Fibroblast of skin of right biceps (primary cell): ENCODE measurements around the gene GALNT14.

Experiments used
- DNase-seq: peaks from one replicate; pipeline ENCODE4 v3.0.0-alpha.2; 2013

Gene GALNT14

DNA sequence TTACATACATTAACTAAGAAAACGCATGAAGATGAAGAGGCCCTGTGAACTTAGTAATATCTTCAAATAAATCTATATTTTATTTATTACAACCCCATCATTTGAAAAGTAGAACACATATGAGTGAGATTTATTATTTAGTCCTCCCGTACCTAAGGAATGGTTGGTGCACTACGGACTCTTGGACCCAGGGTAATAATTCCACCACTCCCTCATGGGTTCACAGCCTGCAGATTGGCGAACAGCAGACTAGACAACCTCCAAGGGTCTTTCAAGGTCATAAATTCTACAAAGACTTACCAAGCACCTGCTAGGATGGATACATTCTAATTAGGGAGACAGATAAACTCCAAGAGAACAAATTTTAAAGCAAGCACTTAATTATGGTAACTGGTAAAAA is 51.6 kb downstream of the GALNT14 start:
- DNase-seq: no peak

DNA sequence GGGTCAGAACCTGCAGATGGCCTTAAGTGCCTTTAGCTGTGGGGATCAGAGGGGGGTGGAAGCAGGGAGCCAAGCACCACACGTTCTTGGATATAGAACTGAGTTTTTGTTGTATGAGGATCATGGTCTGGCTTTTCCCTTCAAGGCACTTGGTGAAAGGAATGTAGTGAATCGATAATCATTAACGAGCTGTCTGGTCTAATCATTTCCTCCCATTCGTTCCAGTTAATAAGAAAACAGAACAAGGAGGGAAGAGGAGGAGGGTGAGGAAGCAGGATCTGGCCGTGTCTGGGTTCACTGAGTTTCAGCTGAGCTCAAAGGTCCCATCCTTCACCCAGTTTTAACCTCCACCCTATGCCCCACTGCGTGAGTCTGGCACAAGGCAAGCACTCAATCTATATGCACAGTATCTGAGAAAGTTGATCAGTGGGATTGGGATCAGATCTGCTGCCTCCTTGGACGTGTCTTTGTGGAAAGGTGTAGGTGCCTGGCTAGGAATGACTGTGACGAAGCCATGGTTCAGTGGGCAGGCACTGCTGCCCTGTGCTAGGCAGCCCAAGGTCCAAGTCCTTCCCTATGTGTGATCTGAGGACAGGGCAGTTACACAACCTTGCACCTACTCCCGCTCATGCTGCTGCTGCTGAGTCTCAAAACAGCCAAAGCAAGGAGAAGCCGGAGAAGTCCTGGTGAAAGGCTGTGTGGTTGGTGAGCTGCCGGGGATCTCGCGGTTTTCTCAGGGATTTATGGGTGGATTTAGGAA is 54.8 kb downstream of the GALNT14 start:
- DNase-seq: no peak

DNA sequence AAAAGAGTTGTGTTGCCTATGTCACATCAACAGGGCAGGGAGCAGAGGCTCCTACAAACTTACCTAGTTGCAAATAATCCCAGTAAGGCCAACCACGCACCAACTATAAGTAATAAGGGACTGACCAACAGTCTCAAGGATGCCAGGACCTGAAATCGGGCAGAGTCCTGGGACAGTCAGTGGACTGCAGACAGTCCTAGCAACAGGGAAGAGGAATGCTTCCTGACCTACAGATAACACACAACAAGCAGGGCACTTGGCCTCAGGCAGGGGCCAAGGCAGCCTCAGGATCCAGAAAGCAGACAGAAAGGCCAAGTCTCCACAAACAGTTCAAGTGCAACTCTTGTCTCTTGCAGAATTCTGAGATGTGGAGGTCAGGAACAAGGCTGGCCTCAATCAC is 56.2 kb downstream of the GALNT14 start:
- DNase-seq: no peak

DNA sequence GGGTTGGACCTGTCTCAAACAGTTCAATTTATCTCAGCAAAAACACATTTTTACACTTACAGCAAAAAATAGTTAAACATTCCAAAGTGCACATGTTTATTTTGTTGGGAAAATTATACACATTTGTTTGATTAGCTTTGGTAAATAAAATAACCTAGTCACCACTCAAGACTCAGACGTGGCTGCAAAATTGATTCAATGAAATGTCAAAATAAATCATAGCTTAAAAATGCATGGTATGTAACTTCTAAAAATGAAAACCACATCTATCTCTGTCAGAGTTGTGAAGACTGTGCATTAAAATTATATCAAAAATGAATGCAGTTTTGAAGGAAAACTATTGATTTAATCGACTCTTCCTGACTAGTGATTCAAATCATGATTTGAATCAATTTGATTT is 56.7 kb downstream of the GALNT14 start:
- peak; percentile 23 for DNase-seq

DNA sequence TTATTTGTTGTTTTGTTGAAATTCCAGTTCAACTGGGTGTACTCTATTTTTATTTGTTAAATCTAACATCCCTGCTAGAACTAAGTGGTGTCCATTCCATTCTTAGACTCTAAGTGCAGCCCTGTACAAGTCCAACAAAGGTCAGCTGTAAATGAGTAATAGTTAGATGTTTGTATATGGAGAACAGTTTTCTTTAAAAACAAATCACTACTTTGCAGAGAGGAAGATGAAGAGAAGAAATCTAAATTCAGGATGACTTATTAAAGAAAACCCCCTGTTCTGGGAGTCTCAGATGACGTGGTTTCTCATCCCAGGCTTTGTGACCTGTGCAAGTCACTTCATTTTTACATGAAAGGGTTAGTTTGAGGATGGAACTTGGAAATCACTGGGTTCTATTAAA is 57.9 kb downstream of the GALNT14 start:
- no peak for DNase-seq

DNA sequence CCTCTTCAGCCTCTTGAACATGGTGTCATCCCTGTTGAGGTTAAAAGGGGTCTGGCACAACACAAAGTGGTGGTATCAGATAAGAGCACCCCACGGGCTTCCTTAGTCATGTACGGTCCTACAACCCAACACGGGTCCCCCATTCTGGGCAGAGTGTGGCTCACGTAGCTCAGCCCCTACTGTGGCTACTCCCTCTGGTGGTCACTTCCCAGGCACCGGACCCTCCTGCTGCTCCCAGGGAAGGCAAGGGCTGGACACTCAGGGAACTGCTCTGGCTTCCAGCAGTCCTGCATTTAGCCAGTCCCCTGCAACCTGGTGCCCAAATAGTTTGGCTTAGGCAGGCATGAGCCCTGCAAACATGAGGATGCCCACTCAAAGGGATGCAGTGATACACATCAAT is 58.6 kb downstream of the GALNT14 start:
- DNase-seq: no peak

DNA sequence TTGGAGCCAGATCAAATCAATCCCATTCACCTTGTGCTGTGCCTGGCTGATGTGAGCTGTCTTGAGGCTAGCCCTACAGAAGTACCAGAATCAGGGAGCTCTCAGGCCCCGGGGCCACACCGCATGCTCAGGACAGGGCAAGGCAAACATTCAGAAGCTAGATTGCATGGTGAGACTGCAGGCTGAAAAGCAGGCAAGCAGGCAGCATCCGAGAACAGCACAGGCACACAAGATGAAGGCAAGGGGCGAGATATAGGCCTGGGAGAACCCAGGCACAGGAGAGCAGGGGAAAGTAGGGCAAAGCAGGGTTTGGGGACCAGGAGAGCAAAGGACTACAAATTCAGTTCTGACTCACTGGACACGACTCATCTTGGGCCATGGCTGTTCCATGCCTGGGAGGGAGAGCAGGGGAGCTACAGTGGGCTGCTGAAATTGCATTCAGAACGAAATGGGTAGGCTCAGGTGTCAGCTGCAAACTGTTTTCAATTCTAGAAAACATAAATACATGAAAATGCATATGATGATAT is 59.6 kb downstream of the GALNT14 start:
- peak; percentile 34 for DNase-seq

DNA sequence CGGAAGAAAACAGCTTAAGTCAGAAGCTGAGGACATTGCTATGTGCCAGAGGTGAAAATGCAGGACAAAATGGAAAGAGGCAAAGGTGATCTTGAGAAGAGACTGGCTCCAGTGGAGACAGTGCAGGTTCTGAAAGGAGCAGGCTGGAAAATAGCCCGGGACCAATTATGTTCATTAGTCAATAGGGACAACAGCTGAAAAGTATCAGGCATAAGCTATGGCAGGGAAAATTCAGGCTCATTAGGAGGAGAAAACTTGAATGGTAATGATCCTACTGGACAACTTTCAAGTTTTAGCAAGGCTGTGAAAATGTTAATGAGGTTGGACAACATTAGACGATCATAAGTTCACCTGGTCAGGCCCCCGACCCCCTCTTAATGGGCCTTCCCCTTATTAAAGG is 60.2 kb downstream of the GALNT14 start:
- DNase-seq: no peak

DNA sequence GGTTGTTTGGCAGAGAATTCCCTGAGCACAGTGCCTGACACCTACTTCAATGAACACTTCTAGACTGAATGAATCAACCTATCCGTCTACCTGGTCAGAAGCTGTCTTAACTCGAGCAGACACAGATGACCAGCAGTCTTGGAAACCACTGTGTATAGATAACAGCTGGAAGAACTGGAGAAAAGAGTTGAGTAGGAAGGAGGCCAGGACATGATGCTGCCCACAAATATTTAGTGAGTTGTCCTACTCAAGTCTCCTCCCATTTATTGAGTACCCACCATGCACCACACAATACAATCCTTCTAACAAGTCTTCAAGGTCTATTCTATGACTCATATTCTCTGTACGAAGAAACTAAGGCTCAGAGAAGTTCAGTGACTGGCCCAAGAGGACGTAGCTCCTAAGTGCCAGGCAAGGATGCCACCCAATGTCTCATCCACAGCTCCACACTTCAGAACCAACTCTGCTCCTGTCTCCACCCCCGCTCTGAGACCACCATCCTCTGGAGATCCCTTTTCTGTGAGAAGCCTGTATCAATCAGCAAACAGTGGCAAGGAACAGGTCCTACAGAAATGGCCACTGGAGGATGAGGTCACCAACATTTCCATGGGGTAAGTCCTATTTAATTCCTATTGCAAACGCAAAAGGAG is 62.2 kb downstream of the GALNT14 start:
- DNase-seq: peak; percentile 52

DNA sequence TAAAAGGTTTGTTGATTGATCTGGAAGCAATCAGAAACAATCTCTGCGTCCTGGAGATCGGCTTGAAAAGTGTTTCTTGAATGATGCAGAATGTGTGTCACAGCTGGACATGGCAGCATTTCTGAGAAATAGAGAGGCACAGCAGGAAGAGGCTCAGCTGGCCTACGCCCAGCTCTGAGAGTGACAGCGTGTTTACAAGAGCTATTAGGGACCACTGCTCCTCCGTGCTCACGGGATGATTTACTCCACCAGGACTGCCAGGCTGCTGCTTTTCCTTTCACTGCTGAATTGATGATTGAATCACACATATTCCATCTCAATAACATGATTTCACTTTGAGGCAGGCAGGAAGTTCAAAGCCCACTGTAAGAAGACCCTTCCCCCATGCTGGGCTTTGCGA is 62.8 kb downstream of the GALNT14 start:
- no peak for DNase-seq

DNA sequence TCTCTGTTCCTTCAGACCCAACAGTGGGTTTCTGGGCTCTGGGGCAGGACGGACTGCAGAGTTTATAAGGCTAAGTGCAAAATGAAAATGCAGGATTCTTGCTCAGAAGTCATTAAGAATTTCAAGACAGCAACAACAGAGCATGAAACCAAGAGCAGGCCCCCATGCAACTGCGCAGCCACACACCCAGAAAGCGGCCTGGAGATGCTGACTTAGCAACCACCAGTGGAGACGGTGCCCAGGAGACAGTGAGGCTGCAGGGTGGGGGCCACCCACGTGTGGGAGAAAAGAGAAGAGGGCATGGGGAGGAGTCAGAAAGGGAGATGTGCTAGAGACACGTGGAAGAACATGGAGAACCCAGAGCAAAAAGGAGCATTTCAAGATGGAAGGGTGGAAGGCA is 66.5 kb downstream of the GALNT14 start:
- no peak for DNase-seq

DNA sequence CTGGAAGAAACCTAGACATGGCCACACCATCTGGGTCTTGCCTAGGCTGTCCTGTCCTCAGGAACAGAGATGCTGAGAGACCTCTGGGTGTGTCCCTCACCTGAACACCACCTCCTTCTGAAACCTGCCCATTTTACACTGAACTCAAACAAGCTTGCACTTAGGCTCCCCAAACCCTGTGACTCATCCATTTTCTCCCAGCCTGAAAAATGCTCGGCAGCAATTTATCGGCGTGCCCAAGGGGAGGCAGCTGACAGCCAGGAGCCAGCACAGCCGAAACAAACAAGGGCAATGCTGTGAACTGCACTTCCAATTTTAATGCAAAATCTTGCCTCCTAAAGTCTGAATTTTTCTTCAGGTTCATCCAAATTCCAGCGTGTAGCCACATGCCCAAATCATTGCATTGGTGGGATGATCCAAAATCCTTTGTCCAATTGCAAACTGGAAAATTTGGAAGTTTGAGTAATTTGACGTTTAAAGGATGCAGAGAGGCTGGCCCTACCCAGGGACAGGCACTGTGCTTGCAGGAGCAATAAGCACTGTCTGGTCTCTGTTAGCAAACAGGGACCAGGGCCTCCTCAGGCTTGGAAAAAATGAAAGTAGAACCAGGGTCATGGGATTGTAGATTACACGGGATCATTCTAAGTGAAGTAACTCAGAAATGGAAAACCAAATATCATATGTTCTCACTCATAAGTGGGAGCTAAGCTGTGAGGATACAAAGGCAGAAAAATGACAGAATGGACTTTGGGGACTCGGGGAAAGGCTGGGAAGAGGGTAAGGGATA is 67.7 kb downstream of the GALNT14 start:
- DNase-seq: no peak

DNA sequence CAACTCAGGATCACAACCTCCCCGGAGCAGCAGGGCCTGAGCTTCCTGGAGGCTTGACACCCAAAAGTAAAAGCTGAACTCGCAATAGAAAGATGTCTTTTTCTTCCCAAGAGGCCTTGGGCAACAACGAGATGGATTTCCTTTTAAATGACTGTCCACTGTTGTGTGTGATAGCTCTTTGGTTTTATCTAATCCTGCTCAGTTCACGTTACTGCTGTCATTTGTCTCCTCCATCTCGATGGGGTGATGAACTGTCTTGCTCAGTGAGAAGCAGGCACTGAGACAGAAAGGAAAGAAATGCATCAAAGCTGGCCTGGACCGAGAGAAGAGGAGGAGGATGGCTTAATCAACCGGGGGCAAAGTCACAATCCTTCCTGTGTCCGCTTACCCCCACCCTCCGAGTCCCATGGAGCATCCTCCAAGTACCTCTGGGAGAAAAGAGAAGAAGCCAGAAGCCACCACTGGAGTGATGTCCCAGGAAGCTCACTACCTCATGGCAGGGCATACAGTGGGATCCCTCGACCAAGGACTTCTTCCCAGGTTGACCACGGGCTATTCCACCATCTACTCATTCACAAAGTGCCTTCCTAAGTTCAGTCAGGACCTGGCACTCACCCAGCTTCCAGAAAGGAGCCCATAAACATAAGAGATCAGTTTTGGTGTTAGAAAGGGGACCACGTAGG is 68.5 kb downstream of the GALNT14 start:
- DNase-seq: no peak

DNA sequence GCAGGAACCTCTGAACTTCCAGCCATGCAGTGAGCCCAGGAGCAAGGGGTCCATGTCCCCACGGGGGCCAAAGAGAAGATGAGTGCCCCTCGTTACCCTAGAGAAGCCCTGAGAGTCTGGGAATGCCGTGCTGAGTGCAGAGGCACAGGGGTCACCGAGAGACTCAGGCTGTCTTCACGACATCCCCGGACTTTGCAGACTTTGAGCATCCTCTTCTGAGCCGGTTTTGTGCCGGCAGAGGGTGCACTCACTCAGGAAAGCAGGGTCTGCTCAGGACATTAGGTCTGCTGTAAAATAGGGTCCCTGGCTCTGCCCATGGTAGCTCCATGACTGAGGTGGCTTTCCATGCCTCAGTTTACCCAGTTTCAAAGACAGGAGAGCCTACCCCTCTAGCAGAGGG is 71.0 kb downstream of the GALNT14 start:
- no peak for DNase-seq

DNA sequence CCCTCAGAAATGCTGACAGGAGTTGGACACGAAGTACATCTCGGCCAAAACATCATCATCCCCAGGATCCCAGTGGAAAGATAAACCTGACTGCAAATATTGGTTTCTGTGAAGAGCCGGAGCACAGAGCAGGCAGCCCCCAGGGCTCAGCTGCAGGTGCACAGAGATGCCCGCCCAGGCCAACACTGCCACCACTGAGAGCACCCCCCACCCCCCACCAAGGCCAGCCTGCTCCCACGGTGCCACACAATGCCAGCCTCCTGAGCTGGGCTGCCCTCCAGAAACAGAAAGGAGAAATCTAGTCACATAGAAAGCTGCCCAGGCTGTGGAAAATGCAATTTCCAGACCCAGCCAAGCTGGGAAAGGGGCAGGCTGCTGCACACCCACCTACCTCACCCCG is 71.7 kb downstream of the GALNT14 start:
- DNase-seq: no peak

DNA sequence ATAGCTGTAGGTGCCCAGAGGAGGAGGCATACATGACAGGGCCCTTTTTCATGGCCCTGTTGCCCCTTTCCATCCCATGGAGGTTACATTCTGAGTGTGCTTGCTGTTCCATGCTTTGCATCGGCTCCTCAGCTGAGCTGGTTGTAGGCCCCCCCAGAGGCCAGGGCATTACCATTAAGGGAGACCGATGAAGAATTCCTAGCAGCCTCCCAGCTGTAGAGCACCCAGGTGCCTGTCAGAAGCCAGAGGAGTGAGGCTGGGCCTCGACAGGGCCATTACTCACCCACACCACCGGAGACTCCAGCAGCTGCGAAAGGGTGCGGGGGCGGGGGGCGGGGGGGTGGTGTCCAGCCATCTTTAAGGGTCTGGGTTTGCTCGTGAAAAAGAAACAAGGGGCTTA is 72.2 kb downstream of the GALNT14 start:
- no peak for DNase-seq

DNA sequence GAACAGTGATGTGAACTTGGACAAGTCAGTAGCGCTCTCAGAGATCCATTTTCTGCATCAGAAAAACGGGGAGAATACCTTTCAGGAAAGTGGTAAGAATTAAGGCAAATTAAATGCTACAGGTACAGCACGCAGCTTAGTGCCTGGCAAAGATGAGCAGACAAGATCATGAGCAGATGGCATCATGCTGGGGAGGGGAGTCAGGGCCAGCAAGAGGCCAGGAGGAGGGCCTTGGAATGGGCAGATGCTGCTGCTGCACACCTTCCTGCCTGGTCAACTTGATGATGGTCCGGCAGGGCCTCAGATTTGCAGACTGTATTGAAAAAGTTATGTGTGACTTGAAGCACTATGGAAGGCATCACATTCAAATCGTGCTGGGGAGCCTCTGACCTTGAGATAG is 72.9 kb downstream of the GALNT14 start:
- no peak for DNase-seq

DNA sequence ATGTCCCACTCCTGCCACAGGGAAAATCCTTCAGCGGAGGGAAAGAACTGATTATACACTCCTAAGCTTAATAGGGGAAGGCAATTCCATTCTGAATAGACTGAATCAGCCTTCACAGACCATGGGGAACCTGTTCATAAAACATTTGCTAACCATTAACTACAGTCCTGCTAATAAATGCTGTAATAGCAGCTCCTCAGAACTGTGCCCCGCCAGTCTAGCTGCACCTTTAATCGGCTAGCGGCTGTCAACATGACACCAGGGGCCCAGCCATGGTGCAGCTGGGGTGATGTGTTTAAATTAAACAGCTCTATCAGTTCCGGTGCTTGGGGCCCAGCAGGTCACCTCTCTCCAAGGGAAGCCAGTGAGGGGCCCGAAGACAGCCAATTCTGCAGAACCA is 77.8 kb downstream of the GALNT14 start:
- DNase-seq: no peak

DNA sequence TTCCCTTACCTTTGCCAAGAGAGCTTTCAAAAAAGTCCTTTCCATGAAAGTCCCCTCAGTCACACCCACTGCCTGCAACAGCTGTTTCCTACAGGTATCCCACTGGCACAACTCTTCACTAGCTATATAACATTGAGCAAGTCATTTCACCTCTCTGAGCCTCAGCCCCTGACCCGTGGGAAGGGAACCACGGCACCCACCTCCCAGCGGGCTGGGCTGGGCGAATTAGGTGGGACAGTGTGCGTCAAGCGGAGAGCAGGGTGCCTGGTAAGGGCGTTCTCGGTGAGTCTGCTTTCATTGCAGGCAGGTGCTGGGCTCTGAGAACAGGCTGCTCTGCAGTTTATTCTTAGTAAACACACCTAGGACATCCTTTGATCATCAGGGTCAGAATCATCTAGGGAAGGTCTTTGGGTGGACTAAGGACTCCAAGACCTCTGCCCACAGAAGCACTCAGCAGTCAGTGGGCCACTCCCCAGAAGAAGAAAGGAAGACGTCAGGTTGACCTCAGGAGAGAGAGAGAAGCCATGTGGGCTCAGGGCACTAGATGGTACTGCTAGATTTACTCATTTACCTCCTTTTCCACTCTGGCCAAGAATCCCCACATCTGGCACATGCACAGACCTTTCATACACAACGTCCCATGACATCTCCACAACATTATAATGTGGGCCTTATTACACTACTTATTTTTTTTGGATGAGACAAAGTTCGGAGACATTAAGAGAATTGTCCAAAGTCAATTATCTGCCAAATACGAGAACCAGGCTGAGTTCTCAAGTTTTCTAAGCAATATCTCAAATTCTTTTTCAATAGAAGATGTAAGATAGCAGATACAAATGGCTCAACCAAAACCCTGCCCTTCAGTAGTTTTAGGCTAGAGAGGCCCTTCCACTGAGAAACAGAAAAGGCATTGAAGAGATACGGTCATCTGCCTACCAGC is 79.9 kb downstream of the GALNT14 start:
- no peak for DNase-seq

DNA sequence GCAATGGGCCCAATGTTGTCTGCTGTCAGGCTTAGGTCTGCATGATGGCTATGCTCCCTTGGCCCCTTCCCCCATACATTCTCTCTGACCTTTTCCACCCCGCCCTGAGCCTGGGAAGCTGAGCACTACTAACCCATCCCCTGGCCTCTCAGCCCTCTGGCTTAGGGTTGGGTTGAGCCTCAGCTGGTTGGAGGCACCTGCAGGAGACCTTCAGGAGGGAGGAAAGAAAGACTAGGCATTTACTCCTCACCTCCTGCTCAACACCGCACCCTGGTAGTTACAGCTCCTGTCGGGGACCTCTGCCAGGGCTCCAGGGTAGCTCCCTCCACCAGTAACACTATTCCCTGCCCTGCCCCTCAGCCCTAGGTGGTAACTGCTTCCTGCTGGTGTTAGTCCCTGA is 80.5 kb downstream of the GALNT14 start:
- DNase-seq: no peak

DNA sequence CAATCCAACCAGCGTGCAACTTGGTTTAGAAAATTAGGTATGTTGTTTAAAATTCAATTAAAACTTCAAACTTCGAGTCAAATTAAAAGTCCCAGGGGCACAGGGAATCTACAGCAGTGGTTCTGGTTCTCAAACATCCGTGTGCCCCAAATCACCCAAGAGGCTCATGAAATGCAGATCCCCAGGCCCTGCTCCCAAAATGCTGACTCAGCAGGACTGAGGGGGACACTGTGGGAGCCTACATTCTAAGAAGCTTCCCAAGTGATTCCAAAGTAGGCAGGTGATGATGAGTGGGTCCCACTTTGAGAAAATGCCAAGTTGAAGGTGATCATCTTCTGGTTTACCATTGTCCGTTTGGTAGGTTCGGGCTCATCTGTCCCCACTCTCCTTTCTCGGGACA is 82.3 kb downstream of the GALNT14 start:
- no peak for DNase-seq

DNA sequence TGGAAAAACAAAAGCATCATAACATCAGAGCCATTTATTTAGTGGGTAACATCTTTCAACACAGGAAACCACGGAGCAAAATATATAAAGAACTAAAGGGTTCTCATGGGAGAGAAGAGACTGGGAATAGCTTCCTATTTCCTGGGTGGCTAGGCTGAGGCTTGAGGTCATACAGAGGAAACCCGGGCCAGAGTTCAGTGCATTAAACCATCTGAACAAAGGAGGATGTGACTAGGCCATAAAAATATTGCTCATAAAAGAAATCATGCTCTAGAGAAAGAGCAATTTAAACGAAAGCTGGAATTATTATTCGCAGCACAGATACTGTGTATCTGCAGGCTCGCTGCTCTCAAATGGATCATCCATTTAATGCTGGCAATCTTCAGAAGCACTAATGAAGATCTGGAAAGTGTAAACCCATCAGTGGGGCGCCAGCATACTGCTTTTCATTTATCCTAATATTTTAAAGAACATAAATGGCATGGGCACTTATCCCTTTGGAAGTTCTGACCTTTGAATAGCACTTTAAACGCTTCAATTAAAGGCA is 83.3 kb downstream of the GALNT14 start:
- DNase-seq: no peak
